GM12865 (cell line): ENCODE measurements around the gene ATG5.

Source experiments
- DNase-seq: peaks from one replicate; pipeline ENCODE4 v3.0.0; 2010; ENCODE audit warnings: low read depth
- H3K4me3 ChIP-seq: 2 replicates; pipeline ENCODE4 v1.5.1; 2011; ENCODE audit warnings: mild to moderate bottlenecking, low read depth, low read length, control low read depth
- TF ChIP-seq, protein P1 (sequence below): IDR thresholded peaks from 2 replicates; pipeline ENCODE4 v1.5.1; 2011; ENCODE audit warnings: low read length, control low read depth, low read depth, inconsistent platforms; ENCODE audit not compliant: insufficient read depth; ENCODE audit errors: missing control alignments

Gene ATG5

DNA sequence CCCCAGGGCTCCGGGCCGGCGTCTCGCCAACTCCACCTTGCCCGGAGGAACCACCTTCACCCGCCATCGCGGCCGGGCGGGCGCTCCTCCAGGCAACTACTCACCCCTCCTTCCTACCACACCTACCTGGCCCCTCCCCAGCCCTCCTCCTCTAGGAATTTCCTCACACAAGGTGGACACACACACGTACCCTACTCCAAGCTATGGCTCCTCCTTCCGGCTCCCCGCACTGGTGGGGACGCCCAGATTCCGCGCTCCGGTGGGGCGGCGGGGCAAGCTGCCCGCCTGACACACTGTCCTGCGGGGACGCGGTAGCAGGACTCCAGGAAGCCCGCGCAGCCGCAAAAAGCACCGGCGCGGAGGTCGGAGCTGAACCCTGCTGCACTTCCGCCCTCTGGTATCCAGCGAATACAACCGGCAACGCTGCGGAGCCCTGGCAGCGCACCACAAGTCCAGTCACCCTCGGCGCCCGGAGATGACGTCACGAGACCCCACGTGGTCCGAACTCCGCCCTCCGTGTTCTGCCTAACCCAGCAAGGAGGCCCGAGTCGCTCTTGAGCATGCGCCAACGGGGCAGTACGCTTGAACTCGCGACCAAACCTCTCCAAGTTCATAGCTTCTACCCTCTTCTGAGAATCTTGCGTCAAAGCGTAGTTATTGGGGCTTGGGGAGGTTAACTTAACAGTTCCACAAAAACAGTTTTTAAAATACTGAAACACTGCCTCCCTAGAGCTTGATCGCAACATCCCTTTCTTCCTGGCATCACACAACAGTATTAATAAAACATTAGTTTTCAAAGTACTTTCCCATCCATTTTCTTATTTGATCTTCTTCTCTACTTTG is at the start of gene ATG5:
Gene ATG5 (minus strand): TSS at position 425 of the 843 bp plus-strand sequence. CDS start 9,552 bp downstream, outside the sequence.
- peak; percentile 100 for DNase-seq
- TF ChIP-seq, protein P1, sequence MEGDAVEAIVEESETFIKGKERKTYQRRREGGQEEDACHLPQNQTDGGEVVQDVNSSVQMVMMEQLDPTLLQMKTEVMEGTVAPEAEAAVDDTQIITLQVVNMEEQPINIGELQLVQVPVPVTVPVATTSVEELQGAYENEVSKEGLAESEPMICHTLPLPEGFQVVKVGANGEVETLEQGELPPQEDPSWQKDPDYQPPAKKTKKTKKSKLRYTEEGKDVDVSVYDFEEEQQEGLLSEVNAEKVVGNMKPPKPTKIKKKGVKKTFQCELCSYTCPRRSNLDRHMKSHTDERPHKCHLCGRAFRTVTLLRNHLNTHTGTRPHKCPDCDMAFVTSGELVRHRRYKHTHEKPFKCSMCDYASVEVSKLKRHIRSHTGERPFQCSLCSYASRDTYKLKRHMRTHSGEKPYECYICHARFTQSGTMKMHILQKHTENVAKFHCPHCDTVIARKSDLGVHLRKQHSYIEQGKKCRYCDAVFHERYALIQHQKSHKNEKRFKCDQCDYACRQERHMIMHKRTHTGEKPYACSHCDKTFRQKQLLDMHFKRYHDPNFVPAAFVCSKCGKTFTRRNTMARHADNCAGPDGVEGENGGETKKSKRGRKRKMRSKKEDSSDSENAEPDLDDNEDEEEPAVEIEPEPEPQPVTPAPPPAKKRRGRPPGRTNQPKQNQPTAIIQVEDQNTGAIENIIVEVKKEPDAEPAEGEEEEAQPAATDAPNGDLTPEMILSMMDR, result no peak
- H3K4me3 ChIP-seq, result peak within 1 kb of the TSS; percentile 81

DNA sequence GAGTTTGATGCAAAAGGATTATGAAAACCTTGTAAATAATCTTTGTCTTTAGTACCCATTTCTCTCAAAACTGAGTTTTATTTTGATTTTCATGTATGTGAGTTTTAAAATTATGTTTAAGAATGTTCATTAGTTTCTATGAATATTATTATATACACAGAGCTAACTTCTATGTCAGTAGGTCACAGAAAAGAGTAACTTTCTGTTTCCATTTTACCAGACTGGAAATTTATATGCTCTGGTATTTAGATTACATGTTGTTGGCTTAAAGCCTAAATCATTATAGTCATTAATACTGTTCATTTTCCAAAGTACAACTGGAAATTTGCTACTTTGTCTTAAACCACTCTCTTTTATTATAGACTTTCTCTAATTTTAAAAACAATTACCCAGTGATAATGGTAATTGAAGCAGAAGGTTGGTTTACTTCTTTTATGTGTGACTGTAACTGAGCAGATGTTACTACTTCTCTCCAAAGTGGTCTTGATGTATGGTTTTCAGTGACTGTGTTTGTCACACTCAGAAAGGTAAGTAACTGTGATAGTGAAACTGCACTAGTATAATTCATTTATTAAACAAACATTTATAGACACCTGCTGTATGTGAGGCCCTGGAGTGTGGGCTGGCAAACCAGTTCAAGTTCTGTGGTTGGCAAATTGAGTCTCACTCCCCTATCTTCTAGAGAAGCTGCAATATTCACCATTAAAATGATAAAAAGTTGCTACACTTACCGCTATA is 48.1 kb upstream of the ATG5 start:
- no peak for DNase-seq
- TF ChIP-seq, protein P1, result no peak
- no peak overlapping the region for H3K4me3 ChIP-seq

DNA sequence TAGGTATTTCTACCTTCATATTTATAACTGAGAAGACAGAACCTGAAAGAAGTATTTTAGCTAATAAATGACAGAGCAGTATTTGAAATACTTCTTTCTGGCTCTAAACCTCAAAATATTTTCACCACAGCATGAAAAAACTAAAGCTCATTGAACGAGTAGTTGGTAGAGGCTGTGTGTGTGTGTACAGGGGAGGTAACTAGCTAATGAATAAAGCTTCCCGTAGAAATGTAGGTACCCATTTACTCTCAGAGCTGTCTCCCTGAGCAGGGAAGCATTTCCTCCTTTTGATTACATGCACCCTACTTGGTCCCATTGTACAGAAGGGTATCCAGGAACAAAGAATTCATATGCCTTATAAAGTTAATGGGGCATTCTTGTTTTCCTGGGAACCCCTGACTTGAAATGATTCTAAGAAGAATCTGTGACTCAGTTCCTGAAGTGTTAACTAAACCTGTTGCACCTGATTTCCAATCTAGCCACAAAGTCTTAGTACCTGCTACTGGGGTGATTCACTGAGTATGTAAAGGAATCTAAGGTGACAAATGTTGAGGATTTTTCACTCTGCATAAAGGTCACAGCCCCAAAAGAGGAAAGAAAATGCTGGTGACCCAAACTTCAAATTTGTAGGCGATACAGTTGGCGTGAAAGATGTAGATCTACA is 47.4 kb upstream of the ATG5 start:
- no peak overlapping the region for H3K4me3 ChIP-seq
- TF ChIP-seq, protein P1, result no peak
- DNase-seq, result no peak

DNA sequence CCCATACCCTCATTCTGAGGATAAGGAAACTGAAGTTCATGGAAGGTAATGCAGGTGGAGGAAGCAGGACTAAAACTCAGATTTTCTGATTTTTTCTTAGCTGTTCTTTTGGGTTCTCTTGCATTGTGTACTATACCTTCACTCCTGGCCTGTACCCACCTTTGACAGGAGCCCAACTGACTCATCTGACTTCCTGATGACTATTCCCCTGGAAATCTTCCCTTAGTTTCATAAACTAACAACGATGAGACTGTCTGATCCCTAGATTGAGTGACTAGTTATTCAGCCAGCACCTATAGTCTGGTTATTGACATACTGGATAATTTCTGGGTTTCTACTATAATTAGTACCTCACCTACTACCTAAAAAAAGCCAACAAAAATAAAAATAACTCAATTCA is 45.1 kb upstream of the ATG5 start:
- no peak overlapping the region for H3K4me3 ChIP-seq
- DNase-seq, result no peak
- TF ChIP-seq, protein P1, result no peak

DNA sequence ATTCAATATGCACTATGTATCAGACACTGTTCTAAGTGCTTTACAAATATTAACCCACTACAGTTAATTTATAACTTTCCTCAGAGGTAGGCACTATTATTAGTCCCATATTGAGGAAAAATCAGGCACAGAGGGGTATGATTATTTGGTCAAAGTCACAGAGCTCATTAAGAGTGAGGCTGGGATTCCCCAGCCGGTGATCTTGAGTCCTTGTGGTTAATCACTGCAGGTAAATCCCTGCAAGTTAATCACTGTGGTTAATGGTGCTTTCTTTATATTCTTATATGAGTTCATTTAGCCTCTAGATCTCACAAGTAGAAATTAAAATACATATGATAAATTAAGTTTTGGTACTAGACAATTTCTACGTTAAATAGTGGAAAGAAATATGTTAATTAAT is 44.2 kb upstream of the ATG5 start:
- H3K4me3 ChIP-seq, result no peak overlapping the region
- no peak for DNase-seq
- TF ChIP-seq, protein P1, result no peak

DNA sequence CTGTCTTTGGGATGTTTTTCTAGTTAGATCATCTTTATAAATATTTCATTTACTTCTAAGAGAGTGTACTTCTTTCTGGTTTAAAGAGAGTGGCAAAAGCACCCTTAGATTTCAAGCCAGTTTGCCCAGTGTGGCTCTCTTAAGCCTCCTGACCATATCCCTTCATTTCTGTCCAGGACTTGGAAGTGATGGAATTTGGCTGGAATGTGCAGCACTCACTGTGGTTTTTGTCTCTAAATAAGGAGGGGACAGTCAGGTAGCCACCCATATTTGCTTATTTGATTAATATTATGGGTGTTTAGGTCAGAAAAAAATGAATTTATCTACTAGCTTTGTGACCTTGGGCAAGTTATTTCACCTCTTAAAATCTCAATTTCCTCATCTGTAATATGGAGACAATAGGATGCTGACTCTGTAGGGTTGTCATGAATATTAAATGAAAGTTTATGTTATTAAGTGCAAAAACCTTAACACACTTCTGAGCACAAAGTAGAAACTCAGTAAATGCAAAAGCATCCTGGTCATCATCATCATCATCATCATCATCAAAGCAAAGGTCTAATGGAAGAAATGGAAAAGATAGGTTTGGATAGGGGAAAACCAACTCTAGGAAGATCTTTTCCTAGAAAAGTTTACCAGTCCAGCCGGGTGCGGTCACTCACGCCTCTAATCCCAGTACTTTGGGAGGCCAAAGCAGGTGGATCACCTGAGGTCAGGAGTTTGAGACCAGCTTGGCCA is 38.0 kb upstream of the ATG5 start:
- H3K4me3 ChIP-seq, result no peak overlapping the region
- TF ChIP-seq, protein P1, result no peak
- DNase-seq, result no peak
